ENCODE measurements around the gene ADRB2. TPM values are rescaled to one million over a fixed set of nuclear protein-coding genes. Genes with fewer than 3 reads are reported as not detected.

Gene ADRB2
- total RNA-seq, 1 donor from 2014 or later: 0.42 TPM

DNA sequence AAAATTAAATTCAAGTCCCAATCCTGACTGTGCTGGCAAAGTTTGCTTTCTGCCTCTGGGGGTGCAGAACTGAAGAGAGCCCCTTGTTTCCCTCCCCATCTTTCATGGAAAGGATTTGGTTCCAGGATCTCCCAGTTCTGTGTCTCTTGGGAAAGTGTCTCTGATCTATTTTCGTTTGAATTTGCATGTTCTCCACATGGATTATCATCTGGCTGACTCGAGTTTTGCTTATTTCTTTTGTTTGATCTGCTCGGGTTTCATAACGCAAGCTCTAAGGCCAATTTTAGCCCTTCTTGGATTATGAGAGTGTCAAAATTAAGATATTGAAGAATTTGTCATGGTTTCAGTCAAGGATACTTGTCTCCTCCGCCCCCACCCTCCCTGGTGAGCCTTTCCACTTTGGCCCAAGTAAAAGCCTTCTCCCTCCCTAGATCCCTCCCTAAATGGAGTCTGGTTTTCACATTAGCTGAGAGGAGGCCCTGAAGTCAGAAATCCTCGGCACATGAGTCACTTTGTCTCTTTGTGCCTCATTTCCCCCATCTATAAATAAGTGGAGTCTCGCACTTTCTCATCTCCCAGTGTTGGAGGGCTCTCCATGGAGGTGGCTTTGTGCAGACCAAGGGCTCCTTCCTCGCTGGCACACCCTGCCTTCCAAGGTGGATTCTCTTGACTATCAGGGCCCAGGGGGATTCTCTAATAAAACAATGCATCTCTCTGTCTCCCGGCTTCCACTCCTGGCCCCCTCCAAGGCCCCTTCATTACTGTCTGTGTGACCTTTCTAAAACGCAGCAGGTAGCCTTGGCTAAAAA, 17.3 kb downstream of the ADRB2 start:
- H3K9me3 Mint-ChIP-seq: no peaks in the 10 kb centered on the region
- DNase-seq (ENCODE audit: low spot score in 2 of 2, unreplicated experiment in 2 of 2): no peak
- H3K4me1 Mint-ChIP-seq: no peaks in the 10 kb centered on the region
- TF ChIP-seq, protein P1, sequence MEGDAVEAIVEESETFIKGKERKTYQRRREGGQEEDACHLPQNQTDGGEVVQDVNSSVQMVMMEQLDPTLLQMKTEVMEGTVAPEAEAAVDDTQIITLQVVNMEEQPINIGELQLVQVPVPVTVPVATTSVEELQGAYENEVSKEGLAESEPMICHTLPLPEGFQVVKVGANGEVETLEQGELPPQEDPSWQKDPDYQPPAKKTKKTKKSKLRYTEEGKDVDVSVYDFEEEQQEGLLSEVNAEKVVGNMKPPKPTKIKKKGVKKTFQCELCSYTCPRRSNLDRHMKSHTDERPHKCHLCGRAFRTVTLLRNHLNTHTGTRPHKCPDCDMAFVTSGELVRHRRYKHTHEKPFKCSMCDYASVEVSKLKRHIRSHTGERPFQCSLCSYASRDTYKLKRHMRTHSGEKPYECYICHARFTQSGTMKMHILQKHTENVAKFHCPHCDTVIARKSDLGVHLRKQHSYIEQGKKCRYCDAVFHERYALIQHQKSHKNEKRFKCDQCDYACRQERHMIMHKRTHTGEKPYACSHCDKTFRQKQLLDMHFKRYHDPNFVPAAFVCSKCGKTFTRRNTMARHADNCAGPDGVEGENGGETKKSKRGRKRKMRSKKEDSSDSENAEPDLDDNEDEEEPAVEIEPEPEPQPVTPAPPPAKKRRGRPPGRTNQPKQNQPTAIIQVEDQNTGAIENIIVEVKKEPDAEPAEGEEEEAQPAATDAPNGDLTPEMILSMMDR (IDR thresholded peaks at IDR 0.05; ENCODE audit: unreplicated experiment): no peak
- H3K27ac Mint-ChIP-seq: no peak overlapping the region
- H3K36me3 Mint-ChIP-seq: no peaks in the 10 kb centered on the region
- peaks cover 6% of the 10 kb centered on the region for H3K27me3 Mint-ChIP-seq (ENCODE audit: low read depth)
- H3K4me3 Mint-ChIP-seq: no peak overlapping the region

GRCh38 chr5:148844433-148845280, 18.2 kb downstream of the ADRB2 start:
- Mint-ChIP-seq H3K4me1 (no peaks in the 10 kb centered on the region), H3K4me3 (no peak overlapping the region), H3K27me3 (ENCODE audit: low read depth) (peaks cover 10% of the 10 kb centered on the region), H3K27ac (no peak overlapping the region), H3K36me3 (no peaks in the 10 kb centered on the region), H3K9me3 (no peaks in the 10 kb centered on the region)
- TF ChIP-seq, protein P1 (IDR thresholded peaks at IDR 0.05; ENCODE audit: unreplicated experiment): no peak
- DNase-seq (ENCODE audit: low spot score in 2 of 2, unreplicated experiment in 2 of 2): no peak

DNA sequence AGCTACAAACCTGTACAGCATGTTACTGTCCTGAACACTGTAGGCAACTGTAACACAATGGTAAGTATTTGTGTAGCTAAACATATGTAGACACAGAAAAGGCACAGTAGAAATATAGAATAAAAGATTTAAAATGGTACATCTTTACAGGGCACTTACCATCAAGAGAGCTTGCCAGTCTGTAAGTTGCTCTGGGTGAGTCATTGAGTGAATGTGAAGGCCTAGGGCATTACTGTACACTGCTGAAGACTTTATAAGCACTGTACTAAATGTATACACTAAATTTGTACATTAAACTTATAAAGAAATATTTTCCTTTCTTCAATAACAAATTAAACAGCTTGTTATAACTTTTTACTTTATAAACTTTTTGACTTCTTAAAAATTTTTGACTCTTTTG, 20.5 kb downstream of the ADRB2 start:
- no peaks in the 10 kb centered on the region for H3K36me3 Mint-ChIP-seq
- H3K4me3 Mint-ChIP-seq: no peak overlapping the region
- no peak overlapping the region for H3K27ac Mint-ChIP-seq
- no peak for DNase-seq (ENCODE audit: low spot score in 2 of 2, unreplicated experiment in 2 of 2)
- no peaks in the 10 kb centered on the region for H3K4me1 Mint-ChIP-seq
- H3K9me3 Mint-ChIP-seq: no peaks in the 10 kb centered on the region
- peaks cover 24% of the 10 kb centered on the region for H3K27me3 Mint-ChIP-seq (ENCODE audit: low read depth)
- TF ChIP-seq, protein P1 (IDR thresholded peaks at IDR 0.05; ENCODE audit: unreplicated experiment): no peak

- Mint-ChIP-seq H3K9me3 (no peaks in the 10 kb centered on the region), H3K27ac (no peak overlapping the region), H3K4me3 (no peak overlapping the region), H3K36me3 (no peaks in the 10 kb centered on the region), H3K27me3 (ENCODE audit: low read depth) (peaks cover 26% of the 10 kb centered on the region), H3K4me1 (no peaks in the 10 kb centered on the region)
- TF ChIP-seq, protein P1 (IDR thresholded peaks at IDR 0.05; ENCODE audit: unreplicated experiment): no peak
- DNase-seq (ENCODE audit: low spot score in 2 of 2, unreplicated experiment in 2 of 2): no peak
Measured at GRCh38 chr5:148847456-148847855, 21.0 kb downstream of the ADRB2 start.

- H3K27me3 Mint-ChIP-seq (ENCODE audit: low read depth): peaks cover 27% of the 10 kb centered on the region
- H3K36me3 Mint-ChIP-seq: no peaks in the 10 kb centered on the region
- TF ChIP-seq, protein P1 (IDR thresholded peaks at IDR 0.05; ENCODE audit: unreplicated experiment): no peak
- H3K9me3 Mint-ChIP-seq: no peaks in the 10 kb centered on the region
- H3K4me3 Mint-ChIP-seq: no peak overlapping the region
- no peak for DNase-seq (ENCODE audit: low spot score in 2 of 2, unreplicated experiment in 2 of 2)
- H3K4me1 Mint-ChIP-seq: no peaks in the 10 kb centered on the region
- H3K27ac Mint-ChIP-seq: no peak overlapping the region
Measured at GRCh38 chr5:148848393-148849031, 22.1 kb downstream of the ADRB2 start.

Measured in mesothelial cell of epicardium (in vitro differentiated cells).